ENCODE results near the gene NOM1. TPM values are rescaled to one million over a fixed set of nuclear protein-coding genes. Genes with fewer than 3 reads are reported as not detected.

NOM1 gene
- total RNA-seq, 6 experiments from 2014 or later, result 13.1 to 21.1 (median 14.9) TPM

DNA sequence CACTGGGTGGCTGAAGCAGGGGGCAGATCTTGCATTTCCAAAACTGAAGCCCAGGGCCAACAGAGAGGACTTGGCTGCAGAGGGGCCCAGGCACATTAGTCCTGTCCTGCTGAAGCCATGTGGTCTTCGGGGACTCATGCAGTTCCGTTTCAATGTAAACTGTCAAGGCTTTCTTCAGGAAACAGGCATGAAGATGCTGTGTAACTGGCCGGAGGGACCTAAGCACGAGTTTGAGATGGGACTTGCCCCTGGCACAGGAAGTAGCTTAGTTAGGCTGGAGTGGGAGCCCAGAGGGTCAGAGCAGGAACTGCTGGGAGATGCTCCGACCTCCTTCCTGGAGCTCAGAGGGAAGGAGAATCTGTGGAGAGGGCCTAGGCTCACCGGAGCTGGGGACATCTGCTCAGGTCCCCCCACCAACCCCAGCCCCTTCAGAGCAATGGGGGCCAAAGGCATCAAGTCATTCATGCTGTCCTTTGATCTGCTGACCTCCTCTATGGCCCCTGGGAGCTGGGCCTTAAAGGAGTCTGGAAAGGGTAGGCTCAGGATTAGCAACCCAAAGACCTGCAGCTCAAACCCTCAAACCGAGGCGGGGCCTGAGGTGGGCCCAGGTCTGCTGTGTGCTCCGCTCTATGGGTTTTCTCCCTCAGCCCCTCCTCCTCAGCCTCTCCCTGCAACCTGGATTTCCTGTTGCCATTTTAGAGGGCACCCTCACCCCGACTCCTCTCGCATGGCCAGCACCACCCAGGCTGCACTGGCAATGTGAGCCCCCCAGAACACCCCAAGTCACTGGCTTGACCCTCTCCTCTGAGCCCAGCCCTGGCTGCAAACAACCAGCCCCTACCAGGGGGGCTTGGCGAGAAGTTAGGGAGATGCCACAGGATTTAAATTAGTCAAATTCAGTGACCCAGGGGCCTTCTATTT lies 65.4 kb downstream of the NOM1 start:
- H3K27me3 Mint-ChIP-seq (ENCODE audit: insufficient read depth), result peaks cover 70% of the 10 kb centered on the region

DNA sequence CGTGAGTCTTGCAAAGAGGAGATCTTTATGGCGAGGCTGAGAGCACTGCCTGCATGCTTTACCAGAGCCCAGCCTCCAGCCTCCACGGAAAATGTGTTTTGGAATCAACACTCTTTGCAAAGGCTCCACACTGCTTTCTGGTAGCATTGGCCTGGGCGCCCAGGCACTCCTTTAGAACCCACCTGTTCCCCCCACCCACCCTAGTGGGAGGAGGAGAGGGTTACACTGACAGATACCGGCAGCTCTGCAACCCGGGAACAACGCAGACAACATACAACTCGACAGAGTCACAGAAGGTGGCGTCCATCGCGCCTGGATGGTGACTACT lies 66.5 kb downstream of the NOM1 start:
- no peak for DNase-seq
- no peak overlapping the region for H3K4me3 Mint-ChIP-seq
- no peaks in the 10 kb centered on the region for H3K9me3 Mint-ChIP-seq
- H3K27ac Mint-ChIP-seq, result no peak overlapping the region
- peaks cover 74% of the 10 kb centered on the region for H3K27me3 Mint-ChIP-seq (ENCODE audit: insufficient read depth)
- no peaks in the 10 kb centered on the region for H3K36me3 Mint-ChIP-seq (ENCODE audit: low read depth)
- TF ChIP-seq, protein P1, sequence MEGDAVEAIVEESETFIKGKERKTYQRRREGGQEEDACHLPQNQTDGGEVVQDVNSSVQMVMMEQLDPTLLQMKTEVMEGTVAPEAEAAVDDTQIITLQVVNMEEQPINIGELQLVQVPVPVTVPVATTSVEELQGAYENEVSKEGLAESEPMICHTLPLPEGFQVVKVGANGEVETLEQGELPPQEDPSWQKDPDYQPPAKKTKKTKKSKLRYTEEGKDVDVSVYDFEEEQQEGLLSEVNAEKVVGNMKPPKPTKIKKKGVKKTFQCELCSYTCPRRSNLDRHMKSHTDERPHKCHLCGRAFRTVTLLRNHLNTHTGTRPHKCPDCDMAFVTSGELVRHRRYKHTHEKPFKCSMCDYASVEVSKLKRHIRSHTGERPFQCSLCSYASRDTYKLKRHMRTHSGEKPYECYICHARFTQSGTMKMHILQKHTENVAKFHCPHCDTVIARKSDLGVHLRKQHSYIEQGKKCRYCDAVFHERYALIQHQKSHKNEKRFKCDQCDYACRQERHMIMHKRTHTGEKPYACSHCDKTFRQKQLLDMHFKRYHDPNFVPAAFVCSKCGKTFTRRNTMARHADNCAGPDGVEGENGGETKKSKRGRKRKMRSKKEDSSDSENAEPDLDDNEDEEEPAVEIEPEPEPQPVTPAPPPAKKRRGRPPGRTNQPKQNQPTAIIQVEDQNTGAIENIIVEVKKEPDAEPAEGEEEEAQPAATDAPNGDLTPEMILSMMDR (IDR thresholded peaks at IDR 0.05), result no peak
- no peaks in the 10 kb centered on the region for H3K4me1 Mint-ChIP-seq (ENCODE audit: low read depth)

More for the DNA sequence above, 65.4 kb downstream of the NOM1 start:
- Mint-ChIP-seq H3K4me3 (no peak overlapping the region), H3K27ac (no peak overlapping the region), H3K9me3 (no peaks in the 10 kb centered on the region), H3K36me3 (ENCODE audit: low read depth) (no peaks in the 10 kb centered on the region), H3K4me1 (ENCODE audit: low read depth) (no peaks in the 10 kb centered on the region)
- DNase-seq, result no peak
- TF ChIP-seq, protein P1 (IDR thresholded peaks at IDR 0.05), result no peak

DNA sequence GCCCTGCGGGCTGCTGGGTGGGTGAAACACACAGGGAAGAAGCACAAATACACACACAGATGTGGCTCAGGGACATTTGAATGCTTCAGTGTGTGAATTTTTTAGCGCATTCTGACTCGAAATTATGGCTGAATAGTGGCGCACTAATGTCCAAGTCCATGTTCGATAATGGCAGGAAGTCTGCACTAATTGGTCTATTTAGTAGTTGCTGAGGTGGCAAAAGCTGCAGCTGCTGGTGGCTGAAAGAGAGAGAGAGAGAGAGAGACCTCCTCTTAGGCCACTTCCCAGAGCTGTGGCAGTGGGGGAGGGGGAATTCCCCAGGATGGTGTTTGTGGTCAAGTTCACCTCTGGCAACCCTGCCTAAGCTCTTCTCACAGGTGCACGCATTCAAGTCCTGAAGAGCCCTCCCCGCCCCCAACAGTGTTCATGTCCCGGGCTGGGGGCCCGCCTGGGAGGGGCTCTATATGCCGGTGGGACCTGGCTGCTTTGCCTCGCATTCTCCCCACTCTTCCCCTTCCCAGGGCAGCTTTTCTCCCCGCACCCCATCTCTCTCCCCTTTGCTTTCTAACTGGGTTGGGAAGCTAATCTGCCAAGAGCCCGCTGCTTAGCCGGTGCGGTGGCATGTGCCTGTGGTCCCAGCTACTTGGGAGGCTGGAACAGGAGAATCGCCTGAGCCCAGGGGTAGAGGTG lies 67.0 kb downstream of the NOM1 start:
- no peaks in the 10 kb centered on the region for H3K36me3 Mint-ChIP-seq (ENCODE audit: low read depth)
- H3K4me1 Mint-ChIP-seq (ENCODE audit: low read depth), result no peaks in the 10 kb centered on the region
- no peak for DNase-seq
- no peaks in the 10 kb centered on the region for H3K9me3 Mint-ChIP-seq
- no peak overlapping the region for H3K27ac Mint-ChIP-seq
- TF ChIP-seq, protein P1 (IDR thresholded peaks at IDR 0.05), result no peak
- H3K4me3 Mint-ChIP-seq, result no peak overlapping the region
- peaks cover 71% of the 10 kb centered on the region for H3K27me3 Mint-ChIP-seq (ENCODE audit: insufficient read depth)

DNA sequence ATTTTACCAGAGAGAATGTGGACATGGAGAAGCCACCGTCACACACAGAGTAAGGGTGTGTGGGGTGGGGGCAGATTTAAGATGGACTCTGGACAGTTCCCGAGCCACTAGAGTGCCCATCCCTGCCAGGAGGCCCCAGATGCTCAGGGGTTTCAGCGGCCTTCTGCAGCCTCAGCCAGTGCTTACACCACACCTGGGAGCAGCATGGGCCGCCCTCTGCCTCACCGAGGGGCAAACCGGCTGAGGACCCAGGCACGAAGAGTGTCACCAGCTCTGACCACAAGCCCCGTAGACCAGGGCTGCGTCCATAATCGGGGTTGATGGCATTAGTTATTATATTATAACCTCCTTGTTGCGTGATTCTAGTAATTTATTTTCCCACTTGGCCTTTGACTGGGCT lies 67.6 kb downstream of the NOM1 start:
- H3K27me3 Mint-ChIP-seq (ENCODE audit: insufficient read depth), result peaks cover 69% of the 10 kb centered on the region
- H3K36me3 Mint-ChIP-seq (ENCODE audit: low read depth), result no peaks in the 10 kb centered on the region
- no peaks in the 10 kb centered on the region for H3K4me1 Mint-ChIP-seq (ENCODE audit: low read depth)
- no peak overlapping the region for H3K4me3 Mint-ChIP-seq
- H3K27ac Mint-ChIP-seq, result no peak overlapping the region
- H3K9me3 Mint-ChIP-seq, result no peaks in the 10 kb centered on the region
- TF ChIP-seq, protein P1 (IDR thresholded peaks at IDR 0.05), result no peak
- no peak for DNase-seq

DNA sequence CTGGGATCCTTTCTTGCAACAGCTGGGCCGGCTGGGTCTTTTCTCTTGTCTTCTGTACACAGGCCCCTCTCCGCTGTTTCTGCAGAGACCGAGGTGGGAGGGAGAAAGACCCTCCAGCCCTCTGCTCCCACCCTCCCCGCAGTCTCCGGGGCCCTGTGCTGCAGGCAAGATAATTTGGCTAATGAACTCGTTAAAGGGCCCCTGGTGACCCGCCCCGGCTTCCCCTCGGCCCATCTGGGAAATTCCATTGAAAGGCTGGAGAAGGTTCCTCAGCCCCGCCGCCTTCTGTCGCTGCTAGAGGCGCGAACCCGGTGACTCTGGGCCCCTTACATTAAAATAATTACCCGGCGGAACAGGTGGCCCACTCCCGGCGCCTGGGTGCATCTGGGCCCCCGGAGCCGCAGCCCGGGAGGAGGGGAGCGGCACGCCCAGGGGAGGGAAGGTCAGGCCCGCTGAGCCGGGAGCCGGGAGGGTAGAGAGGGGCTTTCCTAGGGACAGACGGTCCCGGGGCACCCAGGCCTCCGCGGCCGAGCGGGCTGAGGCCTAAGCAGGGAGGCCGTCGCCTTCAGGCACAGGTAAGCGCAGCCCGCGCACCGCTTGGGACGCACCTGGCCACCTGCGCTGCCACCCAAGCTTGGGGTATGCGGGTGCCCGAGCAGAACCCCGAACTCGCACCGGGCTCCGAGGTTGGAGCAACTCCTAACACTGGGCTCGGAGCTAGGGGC lies 68.3 kb downstream of the NOM1 start:
- Mint-ChIP-seq H3K4me3 (no peak overlapping the region), H3K27ac (no peak overlapping the region), H3K4me1 (ENCODE audit: low read depth) (no peaks in the 10 kb centered on the region), H3K27me3 (ENCODE audit: insufficient read depth) (peaks cover 72% of the 10 kb centered on the region), H3K9me3 (no peaks in the 10 kb centered on the region), H3K36me3 (ENCODE audit: low read depth) (no peaks in the 10 kb centered on the region)
- no peak for DNase-seq
- TF ChIP-seq, protein P1 (IDR thresholded peaks at IDR 0.05), result no peak
